Measurements from ENCODE around the gene OOSP4A.

DNA sequence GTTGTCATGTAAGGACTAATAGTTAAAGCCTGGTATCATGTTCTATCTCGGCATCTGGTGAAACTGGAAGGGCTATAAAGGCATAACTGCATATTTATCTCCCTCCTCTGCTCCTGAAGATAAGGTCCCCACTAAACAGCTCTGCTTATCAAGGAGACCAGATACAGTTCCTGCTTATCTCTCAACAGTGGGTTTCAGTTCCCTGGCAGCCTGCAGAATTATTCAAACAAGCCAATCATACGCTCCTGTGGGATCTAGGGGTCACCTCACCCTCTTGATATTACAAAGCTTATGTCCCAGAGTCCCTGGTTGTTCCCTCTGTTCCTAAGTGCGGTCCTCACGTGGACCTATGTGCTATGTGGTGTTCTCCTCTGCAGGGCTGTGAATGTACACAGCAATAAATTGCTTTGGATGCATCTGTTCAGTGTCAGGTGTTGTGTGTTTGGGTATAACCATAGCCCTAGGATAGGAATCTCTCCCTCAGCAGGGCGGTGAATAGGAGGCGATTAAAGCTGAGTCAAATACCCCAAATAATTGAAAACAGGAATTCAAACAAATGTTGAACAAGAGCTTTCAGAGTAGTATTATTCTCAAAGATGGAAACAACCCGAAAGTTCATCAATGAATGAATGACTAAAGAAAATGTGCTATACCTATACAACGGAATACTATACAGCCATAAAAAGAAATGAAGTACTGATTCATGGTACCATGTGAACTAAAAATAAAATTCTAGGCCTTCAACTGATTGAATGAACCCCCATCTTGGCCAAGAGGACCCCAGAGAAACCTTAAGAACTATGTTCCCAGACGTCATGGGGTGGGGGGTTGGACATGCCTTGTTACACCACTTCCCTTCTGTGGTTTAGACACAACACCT lies 3.1 kb upstream of the OOSP4A start:
- TF ChIP-seq RFX5 (IDR thresholded peaks at IDR 0.05): no peak
- TF ChIP-seq, protein P1, sequence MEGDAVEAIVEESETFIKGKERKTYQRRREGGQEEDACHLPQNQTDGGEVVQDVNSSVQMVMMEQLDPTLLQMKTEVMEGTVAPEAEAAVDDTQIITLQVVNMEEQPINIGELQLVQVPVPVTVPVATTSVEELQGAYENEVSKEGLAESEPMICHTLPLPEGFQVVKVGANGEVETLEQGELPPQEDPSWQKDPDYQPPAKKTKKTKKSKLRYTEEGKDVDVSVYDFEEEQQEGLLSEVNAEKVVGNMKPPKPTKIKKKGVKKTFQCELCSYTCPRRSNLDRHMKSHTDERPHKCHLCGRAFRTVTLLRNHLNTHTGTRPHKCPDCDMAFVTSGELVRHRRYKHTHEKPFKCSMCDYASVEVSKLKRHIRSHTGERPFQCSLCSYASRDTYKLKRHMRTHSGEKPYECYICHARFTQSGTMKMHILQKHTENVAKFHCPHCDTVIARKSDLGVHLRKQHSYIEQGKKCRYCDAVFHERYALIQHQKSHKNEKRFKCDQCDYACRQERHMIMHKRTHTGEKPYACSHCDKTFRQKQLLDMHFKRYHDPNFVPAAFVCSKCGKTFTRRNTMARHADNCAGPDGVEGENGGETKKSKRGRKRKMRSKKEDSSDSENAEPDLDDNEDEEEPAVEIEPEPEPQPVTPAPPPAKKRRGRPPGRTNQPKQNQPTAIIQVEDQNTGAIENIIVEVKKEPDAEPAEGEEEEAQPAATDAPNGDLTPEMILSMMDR (IDR thresholded peaks at IDR 0.05): no peak
- no peak for TF ChIP-seq CEBPB (IDR thresholded peaks at IDR 0.05)
- TF ChIP-seq POLR2A (IDR thresholded peaks at IDR 0.05; ENCODE audit: low read length): no peak
- no peak for TF ChIP-seq NFE2L2 (conservative IDR thresholded peaks at IDR 0.05; ENCODE audit: low read length)
- TF ChIP-seq, protein P2, sequence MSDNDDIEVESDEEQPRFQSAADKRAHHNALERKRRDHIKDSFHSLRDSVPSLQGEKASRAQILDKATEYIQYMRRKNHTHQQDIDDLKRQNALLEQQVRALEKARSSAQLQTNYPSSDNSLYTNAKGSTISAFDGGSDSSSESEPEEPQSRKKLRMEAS (IDR thresholded peaks at IDR 0.05): no peak
- TF ChIP-seq MYC (IDR thresholded peaks at IDR 0.05; ENCODE audit: borderline replicate concordance, low read length): no peak

Data from A549 (cell line).